ENCODE measurements around the gene TSPAN10.
A peak's percentile ranks its signal among the peaks of the same experiment; 100 is the strongest.
"Not testable (repeated sequence)": the region's sequence is repeated elsewhere in the genome, so short reads cannot be mapped to it uniquely, and the experiment has no call there.

The TSPAN10 gene

DNA sequence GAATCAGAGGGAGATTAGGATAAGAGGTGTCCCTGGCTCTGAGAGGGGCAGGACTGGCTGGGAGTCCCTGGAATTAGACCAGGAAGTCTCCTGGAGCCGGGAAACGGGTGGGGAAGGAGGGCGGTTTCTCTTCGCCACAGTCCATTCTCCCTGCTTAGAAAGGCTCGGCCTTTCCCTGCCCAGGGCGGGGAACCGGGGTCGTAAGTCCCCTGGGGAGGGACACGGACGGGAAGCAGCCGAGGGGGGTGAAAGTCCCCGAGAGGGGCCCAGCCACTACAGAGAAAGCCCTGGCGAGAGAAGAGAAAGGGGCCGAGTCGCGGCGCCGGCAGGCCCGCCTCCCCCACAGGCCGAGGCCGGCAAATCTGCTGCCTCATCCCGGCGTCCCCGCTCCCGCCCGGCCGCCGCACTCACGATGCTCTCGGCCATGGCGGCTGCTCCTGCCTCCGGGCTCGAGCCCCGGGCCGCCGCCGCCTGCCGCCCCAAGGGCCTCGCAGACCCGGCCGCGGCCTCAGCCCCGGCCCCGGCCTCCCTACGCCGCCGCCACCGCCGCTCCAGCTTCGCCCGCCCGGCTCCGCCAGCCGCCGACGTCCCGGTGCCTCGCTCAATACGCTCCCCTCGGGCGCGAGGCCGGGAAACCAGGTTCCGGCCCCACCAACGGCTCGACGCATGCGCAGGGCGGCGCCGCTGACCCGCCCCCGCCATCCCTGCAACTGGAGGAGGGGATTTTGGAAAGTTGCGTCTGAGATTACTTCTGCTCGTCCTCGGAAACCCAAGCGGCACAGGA lies at the start of gene TSPAN10, which contains the start of gene NPLOC4:
Gene TSPAN10, plus strand, starts transcription at position 692 of the 784 bp plus-strand sequence. CDS start 5,217 bp downstream, outside the sequence.
Gene NPLOC4, minus strand, starts transcription at position 608 of the 784 bp plus-strand sequence. Its CDS starts 182 bp downstream, at position 426.
- peak; percentile 87 for DNase-seq

GRCh38 chr17:81589612-81590011 lies 47.4 kb upstream of the TSPAN10 start:
- DNase-seq: no peak

GRCh38 chr17:81590121-81590520 lies 46.9 kb upstream of the TSPAN10 start:
- no peak for DNase-seq

DNA sequence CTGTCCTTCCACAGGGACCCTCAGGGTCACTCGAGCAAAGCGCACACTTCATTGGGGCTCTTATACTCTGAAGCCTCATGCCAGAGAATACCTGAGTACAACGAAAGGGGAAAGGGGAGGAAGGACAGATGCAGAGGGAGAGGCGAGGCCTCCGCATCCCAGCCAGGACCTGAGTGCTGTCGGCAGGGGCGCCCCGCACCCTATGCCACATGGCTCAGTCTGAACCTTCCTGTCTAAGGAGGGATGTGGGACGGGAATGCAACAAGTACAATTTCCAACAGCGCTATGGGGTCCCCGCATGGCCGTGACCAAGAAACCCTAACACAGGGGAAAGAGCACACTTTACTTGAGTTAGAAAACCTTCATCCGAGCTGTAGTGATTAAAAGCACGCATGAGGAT lies 45.0 kb upstream of the TSPAN10 start:
- no peak for DNase-seq

GRCh38 chr17:81593105-81593871 lies 43.7 kb upstream of the TSPAN10 start:
- DNase-seq: no peak

GRCh38 chr17:81599719-81600486 lies 37.1 kb upstream of the TSPAN10 start:
- DNase-seq: no peak

- DNase-seq: peak; percentile 79
Measured at GRCh38 chr17:81601525-81602120, 35.4 kb upstream of the TSPAN10 start.

DNA sequence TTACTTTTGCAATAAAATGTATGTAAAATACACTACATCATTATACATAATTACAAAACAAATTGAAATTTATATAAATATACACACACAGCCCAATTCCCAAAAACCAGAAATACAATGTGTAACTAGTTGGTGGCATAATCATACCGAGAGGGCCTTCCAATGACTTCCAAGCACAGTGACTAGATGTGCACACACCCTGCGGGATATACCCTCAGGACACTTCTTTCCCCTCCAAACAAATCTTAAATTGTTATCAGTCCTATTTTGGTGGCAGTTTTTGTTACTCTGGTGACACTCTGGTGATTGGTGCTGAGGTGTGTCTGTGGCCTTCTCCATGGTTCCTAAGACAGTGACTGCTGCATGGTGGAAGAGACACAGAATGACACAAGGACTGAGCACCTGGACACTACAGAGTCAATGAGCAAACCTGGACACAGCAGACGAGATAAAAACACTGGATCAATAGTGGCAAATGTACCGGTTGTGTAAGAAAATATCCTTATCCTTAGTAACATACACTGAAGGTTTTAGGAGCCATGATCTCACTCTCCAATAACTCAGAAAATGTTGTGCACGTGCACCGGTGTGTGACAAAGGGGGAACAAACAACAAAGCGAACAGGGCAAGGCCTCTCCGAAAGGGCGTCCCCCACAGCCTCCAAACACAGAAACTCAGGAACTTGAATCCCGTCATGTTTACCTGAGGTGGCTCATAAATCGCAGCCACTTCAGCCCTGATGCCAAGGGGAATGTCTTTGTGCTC lies 33.0 kb upstream of the TSPAN10 start:
- no peak for DNase-seq

- no peak for DNase-seq
Measured at GRCh38 chr17:81607431-81607830, 29.6 kb upstream of the TSPAN10 start.

- no peak for DNase-seq
Measured at GRCh38 chr17:81608082-81608481, 28.9 kb upstream of the TSPAN10 start.

GRCh38 chr17:81608605-81609004 lies 28.4 kb upstream of the TSPAN10 start:
- DNase-seq: no peak

DNA sequence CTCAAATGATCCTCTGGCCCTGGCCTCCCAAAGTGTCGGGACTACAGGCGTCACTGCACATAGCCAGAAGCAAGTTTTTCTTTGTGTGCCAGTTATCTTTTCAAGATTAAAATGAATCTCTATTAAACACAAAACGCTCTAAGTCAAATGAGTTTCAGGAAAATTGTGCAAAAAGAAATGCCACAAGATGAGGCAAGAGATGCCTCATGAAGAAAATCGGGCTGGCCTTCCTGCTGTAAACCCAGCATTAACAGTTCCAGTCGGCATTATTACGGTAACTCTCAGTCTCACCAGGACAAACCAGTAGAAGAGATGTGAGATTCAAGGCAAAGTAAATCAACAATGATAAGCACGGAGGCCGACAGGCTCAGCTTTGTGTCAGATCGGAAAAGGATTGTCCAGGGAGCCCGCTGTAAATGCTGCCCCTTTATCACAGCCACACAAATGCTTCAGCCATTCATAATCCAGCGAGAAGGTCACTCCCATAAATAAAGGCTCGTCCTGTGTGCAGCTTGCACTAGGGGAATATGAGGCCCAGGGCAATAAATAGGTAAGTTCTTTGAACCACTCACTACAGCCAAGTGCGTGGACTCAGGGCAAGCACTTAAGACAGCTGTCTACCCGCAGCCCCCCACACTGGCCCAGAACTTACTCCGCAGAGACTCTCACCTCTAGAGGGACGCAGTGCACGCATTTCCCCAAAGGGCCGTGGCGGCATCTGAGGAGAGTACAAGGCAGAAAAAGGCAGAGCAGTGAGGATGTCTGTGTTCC lies 27.3 kb upstream of the TSPAN10 start:
- DNase-seq: no peak

GRCh38 chr17:81612172-81612970 lies 24.6 kb upstream of the TSPAN10 start:
- no peak for DNase-seq

GRCh38 chr17:81615401-81615930 lies 21.5 kb upstream of the TSPAN10 start:
- no peak for DNase-seq

DNA sequence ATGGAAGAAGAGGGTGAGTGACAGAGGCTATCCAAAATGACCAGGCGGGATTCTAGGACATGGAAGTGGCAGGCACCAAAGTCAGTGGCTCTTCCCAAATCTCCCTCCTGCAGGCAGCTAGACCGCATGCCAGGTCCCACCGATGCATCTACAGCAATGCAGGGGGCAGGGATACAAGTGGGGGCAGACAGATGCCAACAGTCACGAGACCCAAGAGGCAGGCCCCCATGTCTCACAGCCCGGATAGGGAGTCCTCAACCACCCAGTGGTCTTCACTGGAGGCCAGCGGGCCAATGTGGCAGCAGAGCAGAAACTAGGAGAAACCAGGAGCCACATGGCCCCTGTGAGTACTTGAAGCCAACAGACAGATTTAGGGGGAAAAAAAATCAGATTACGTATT lies 20.1 kb upstream of the TSPAN10 start:
- no peak for DNase-seq

GRCh38 chr17:81618307-81618706 lies 18.7 kb upstream of the TSPAN10 start:
- DNase-seq: not testable (repeated sequence)

DNA sequence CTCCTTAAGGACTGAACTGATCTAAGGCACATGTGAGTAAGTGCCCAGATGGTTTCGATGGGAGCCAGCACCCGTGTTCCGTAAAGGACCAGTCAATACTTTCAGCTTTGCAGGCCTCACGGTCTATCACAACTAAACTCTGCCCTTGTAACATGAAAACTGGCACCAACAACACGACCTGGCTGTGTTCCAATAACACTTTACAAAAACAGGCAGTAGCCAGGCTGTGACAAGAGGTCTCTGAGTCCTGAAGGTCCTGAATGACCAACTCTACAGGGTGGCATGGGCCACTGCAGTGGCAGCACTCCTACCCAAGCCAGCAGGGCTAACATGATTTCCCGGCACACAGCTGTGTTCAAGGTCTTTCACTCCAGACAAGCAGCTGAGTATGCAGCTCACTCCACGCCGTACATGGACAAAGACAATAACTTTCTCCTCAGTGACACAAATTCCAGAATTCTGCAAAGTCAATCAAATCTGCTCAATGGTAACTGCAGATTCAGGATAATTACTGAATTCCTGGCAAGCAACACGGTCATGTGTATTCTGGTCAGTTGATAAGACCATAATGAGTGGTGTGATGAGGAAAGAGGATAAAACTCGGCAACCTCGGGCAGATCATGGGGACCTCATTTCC lies 15.4 kb upstream of the TSPAN10 start:
- no peak for DNase-seq

DNA sequence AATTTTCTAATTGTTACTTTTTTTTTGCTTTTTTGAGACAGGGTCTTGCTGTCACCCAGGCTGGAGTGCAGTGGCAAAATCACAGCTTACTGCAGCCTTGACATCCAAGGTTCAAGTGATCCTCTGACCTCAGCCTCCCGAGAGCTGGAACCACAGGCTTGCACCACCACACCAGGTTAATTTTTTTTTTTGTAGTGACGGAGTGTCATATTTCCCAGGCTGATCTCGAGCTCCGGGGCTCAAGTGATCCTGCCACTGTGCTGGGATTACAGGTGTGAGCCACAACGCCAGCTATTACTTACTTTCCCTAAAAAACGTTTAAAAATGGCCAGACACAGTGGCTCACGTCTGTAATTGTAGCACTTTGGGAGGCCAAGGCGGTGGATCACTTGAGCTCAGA lies 6.7 kb upstream of the TSPAN10 start:
- DNase-seq: no peak

GRCh38 chr17:81631482-81631881 lies 5.5 kb upstream of the TSPAN10 start:
- no peak for DNase-seq

GRCh38 chr17:81635431-81635830 lies 1.6 kb upstream of the TSPAN10 start:
- no peak for DNase-seq

Measured in CD4-positive, alpha-beta T cell treated with Interleukin-17A for 1 hour (primary cell).